ENCODE data around the gene EML1.

The EML1 gene

DNA sequence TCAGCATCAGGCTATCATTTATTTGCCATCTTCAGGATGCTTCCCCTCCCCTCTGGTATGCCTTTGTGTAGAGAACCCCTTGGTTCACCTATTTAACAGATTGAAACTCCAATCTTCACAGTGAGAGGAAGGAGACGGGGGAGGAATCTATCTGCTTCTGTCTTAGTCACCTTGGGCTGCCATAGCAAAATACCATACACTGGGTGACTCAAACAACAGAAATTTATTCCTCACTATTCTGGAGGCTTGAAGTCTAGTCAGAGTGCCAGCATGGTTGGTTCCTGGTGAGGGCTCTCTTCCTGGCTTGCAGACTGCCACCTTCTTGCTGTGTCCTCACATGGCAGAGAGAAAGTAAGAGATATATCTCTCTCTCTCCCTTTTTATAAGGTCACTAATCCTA lies 13.5 kb upstream of the EML1 start:
- DNase-seq (ENCODE audit: low read depth): no peak

DNA sequence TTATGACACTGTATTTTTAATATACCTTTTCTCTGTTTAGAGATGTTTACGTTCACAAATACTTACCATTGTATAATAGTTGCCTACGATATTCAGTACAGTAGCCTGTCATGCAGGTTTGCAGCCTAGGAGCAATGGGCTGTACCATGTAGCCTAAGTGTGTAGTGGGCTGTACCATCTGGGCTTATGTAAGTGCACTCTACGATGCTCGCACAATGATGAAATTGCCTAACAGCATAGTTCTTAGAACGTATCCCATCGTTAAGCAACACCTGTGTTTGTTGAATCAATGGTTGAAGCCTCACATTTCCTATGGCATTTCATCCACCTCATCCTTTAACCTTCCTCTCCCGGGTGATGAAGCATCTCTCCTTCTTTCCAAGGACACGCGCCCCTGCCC lies 12.5 kb upstream of the EML1 start:
- DNase-seq (ENCODE audit: low read depth): no peak

DNA sequence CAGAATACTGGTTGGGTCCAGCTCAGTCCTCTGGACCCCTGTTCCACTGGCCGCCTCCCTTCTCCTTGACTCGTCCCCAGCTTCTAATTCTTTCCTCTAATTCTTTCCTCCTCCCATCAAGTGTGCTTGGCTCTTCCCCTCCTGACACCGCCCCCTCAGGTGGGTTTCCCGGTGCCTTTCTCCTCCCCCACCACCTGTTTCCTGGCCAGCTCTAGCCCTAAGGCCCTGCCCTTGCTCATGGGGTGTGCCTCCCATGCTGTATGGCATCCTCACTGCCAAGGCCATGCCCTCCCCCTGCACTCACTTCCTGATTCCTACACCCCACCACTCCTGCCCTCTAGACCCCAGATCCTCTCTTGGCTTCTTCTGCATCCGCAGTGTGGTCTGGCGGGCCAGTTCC lies 12.1 kb upstream of the EML1 start:
- DNase-seq (ENCODE audit: low read depth): no peak

DNA sequence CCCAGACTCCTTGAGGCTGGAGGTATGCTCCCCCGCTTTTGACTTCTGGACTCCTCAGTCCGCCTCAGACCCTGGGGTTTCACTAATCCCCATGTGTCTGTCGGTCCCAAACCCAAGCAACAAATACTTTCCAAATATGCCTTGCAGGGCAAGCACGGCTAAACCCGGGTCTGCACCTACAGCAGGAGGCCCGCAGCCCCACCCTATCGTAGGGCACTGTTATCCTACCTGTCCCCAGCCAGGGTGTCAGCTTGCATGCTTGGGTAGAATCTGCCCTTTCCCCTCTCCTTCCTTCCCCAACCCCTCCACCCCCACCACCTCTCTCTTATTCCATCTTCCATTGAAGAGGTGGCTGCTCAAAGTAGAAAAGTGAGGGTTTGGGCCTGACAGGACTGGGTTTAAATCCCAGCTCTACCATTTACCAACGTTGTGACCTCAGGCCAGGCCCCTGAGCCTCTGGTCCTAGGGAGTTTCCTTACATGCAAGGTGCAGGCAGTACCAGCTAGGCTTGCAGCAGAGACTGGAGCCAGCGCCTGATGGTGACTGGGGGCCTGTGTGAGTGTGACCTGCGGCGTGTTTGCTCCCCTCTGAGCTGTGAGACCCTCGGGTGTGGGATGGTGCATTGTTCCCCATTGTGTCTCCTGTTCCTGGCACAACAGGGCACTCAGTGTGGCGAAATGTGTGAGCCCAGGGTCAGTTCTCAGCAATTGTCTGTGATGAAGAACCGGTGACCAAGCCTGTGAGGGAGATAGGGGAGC lies 11.2 kb upstream of the EML1 start:
- no peak for DNase-seq (ENCODE audit: low read depth)

DNA sequence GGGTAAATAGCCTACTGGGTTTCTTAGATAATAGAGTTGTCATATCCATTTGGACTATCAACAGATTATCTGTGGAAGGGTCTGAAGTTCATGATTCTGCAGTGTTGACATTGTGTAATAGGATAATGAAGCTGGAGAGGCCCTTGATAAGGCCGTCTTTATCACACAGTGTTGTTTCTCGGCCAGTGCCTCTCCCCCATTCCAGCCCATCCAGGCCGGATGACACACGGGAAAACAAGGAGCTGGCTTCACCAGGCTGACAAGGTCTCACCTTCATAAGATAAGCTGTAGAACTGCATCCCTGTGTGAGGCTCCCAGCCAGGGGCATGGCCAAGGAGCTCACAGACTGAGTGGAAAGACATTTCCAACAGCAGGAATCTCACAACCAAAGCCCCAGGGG lies 8.7 kb upstream of the EML1 start:
- no peak for DNase-seq (ENCODE audit: low read depth)

DNA sequence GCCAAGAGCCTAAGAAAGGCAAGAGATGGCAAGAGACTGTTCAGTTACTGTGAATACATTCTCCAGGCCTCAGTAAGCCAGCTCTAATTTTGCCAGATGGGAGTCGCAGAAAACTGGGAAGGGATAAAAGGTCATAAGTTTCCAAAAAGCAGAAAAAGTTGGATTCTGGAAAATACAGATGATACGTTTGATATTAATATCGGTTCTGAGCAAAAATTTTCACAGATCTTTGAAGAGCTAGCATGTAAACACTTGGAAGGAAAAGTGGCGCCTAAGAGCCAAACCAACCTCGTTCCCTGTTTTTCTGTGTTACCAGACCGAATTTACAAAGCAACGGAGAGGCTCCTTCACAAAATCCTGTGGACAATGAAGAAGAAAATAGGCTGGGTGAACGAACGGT lies 7.8 kb upstream of the EML1 start:
- no peak for DNase-seq (ENCODE audit: low read depth)

DNA sequence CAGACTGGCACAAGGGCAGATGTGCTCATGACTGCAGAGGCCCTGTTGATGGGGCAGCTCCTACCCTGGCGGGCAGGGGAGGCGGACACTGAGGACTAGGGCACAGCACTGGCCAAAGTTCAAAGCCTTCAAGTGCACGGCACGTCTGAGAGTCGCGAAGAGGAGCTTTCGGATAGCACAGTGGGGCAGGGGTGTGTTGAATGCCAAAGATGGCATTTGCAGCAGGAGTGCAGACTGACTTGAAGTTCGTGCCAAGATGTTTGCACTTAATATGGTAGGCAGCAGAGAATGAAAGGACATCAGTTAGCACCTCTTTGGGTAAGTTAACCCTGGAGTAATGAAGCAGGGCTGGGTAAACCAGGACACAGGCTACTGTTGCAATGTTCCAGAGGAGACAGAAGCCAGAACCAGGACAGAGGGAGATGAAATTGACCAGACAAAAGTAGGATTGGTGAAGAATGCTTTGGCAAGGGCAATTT lies 6.7 kb upstream of the EML1 start:
- DNase-seq (ENCODE audit: low read depth): no peak

DNA sequence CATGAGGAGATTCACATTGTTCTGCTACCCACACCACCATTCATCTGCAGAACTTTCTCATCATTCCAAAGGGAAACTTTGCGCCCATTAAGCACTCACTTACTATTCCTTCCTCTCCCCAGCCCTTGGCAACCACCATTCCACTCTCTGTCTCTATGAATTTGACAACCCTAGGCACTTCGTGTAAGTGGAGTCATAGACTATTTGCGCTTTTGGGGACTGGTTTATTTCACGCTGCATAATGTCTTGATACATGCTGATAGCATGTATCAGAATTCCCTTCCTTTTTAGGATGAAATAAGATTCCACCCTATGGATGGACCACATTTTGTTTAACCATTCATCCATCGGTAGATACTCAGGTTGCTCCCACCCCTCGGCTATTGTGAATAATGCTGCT lies 4.5 kb upstream of the EML1 start:
- no peak for DNase-seq (ENCODE audit: low read depth)

DNA sequence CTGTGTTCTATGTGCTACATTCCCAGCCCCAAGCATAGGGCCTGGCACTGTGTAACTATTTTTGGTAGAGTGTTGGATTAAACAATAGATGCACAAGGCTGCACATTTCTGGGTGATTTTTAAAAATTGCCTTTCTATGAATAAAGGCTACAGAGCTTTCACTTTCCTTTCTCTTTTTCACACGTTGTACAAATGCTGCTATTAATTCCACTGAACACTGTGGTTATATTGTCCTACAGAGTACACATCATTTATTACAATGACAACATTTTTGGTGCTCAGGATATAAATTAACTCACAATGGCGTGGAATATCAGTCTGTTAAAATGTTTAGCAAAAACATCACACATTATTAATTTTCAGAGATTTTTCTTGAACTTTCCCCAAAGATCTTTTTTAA lies 3.6 kb upstream of the EML1 start:
- DNase-seq (ENCODE audit: low read depth): no peak

DNA sequence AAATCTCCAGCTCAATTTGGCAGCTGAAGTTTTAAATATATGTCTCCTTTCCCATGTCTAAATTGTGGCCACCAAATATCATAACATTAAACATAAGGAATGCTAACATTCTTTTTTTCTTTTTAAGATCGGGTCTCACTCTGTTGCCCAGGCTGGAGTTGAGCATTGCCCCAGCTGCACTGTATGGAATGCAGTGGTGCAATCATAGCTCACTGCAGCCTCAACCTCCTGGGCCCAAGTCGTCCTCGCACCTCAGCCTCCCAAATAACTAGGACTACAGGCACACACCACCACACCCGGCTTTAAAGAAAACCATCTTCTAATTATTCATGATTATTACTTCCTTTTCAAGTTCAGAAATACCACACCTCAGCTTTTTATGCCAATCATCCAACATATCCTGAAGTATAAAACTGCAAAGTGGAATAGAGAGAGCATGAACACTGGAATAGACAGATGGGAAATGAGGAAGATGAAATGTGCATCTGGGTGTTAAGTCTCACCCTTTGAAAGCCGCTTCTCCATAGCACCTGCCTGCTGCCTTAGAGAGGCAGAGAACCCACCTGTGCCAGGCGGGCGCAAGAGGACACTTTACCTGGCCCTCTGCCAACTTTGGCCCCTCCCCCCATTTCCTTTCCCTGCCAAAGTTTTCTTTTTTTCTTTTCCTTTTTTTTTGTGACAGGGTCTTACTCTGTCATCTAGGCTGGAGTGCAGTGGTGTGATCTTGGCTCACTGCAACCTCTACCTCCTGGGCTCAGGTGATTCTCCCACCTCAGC lies 2.8 kb upstream of the EML1 start:
- no peak for DNase-seq (ENCODE audit: low read depth)

DNA sequence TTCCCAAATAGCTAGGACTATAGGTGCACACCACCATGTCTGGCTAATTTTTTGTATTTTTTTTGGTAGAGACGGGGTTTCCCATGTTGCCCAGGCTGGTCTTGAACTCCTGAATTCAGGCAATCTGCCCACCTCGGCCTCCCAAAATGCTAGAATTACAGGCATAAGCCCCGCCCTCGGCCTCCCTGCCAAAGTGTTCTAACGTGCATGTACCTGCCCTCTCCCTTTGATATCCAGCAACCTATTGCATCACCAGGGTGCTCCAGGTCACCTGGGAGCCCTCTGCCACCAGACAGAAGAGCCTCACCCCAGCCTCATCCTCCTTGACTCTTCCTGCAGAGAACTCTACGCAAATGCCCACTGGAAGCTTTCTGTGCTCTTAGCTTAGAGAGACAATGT lies 2.2 kb upstream of the EML1 start:
- no peak for DNase-seq (ENCODE audit: low read depth)

DNA sequence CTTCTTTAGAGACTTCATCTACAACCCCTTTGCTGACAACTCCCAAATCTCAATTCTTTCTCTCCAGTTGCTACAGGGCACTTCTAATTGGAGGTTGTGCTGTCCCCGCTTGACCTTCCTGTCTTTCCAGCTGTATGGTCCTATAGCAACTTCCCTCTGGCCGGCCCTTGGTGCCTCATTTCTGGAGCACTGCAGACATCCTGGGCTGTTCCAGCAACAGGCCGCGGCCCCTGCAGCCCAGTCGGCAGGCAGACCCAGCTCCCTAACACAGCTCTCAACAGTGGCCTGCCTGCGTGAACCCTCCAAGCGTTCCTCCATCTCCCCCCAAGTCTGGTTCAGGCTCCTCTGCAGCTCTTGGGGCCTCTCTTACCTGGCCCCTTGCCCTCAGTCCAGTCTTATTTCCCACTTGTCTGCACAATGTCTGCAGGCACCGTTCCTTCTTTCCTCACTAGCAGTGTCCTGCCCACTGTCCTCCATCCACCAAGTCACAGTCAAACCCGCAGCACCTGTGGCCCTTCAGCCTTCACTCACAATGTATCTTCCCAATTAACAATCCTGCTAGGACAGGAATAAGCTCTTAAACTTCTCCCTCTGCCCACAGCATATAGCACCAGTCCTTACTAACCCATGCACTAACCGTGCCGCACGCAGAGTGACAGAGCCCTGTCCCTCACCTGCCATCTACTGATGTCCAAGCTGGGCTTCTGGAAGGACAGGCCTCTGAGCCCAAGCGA lies 1.6 kb upstream of the EML1 start:
- no peak for DNase-seq (ENCODE audit: low read depth)

DNA sequence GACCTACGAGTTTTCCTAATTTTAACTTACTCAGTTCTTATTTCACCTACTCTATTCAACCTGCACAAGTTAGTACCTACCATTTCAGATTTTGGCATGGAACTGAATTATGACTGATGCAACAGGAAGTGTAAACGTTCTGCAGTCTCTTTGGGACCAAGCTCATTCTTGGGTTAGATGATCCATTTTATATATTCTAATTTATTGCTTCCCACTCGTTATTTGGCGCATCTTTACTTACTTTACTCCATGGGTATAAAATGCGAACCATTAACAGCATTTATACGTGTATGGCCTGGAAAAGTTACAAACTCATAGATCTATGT lies 1.0 kb upstream of the EML1 start:
- DNase-seq (ENCODE audit: low read depth): no peak

DNA sequence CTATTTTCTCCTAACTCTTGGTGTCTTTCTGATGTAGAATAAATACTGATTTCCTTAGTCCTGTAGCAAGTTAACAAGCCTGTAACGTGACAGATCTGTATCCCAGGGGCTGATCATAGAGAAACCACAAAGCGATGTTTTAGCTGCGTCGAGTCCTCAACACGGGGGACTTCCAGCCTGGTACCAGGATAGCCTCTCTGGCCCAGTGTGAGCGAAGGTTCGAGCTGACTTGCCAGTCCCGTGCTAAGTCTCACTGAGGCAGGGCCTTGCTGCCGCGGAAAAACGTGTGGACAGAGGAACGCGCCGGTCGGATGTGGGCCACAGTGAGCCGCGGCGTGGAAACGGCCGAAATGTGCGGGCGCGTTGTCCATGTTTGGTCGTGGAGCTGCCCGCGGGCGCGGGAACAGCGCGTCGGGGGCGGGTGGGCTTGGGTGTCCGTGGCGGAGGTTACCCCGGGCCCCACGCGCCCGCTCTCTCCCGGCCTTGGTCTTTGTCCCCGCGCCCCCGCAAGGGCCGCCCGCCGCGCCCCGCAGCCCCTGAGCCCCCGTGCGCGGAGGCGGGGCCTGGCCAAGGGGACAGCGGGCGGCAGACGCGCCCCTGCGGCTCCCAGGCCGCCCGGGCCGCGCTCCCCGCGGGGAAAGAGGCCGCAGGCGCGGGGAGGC lies 531 bp upstream of the EML1 start:
- DNase-seq (ENCODE audit: low read depth): no peak

DNA sequence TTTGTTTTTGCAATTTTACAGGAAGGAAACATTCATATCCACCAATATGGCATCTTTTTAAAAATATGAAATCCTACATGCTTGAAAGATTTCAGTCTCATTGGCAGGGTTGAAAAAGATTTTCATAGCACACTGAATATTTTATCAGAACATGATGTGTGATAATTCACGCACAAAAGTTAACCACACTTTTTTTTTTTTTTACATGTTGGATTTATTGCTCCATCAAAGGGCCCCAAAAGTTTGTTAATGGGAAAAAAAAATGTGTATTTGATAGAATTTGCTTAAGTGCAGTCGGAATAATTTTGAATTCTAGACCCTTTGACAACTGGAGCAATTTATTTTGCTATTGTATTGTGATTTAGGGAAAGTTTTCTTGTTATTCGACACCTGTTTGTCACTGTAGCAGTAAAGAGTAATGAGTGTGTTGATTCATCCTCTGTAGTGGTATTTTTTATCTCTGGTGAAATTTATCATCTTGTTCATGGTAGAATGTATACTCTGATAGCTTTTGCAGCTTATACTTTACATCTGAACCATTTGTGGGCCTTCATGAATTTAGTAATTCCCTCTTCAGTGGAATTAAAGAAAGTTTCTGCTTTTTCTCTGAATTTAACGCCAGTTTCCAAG lies 1.1 kb downstream of the EML1 start:
- DNase-seq (ENCODE audit: low read depth): no peak

DNA sequence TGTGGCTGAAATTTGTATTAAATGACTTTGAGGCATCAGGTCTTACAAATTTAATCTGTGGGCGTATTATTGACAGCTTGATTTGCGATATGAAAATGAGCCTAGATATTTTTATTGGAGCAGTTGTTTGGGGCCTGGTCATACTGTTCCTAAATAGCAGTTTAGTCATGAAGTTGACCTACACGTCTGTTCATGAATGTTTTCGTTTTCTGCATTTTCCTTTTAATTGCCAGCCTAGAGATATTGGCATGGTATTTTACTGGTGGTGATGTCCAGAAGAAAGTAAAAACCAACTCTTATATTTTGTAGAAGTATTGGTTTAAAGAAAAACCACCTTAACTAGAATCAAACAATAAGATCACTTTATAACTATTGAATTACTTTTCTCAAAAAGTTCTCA lies 1.8 kb downstream of the EML1 start:
- no peak for DNase-seq (ENCODE audit: low read depth)

DNA sequence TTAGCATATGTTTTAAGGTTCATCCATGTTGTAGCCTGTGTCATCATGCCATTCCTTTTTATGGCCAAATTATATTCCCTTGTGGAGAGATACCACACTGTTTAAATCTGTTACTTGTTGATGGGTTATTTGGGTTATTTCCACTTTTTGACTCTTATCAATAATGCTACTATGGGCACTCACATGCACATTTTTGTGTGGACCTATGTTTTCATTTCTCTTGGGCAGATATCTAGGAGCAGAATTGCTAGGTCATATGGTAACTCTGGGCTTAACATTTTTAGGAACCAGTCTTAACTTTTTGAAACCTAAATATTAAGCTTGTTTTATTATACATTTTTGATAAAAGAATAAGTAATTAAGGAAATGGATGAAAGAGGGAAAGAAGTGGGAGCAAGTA lies 4.0 kb downstream of the EML1 start:
- DNase-seq (ENCODE audit: low read depth): no peak

DNA sequence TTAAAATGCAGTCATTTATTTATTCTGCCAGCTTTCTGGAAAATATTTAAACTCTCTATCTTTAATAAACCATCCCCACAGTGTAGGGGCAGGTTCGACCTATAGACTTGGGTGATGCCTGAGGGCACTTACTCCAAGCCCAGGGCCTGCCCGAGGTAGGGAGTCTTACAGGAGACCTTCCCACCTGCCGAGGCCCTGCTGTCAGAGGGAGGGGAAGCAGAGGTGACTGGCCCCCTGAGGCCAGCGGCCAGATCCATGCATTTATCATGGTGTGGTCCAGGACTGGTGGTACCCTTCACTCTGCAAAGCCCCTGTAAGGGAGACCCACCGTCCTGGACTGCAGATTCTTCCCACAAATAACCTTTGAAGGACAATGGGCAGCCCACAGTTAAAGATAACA lies 7.6 kb downstream of the EML1 start:
- DNase-seq (ENCODE audit: low read depth): no peak

DNA sequence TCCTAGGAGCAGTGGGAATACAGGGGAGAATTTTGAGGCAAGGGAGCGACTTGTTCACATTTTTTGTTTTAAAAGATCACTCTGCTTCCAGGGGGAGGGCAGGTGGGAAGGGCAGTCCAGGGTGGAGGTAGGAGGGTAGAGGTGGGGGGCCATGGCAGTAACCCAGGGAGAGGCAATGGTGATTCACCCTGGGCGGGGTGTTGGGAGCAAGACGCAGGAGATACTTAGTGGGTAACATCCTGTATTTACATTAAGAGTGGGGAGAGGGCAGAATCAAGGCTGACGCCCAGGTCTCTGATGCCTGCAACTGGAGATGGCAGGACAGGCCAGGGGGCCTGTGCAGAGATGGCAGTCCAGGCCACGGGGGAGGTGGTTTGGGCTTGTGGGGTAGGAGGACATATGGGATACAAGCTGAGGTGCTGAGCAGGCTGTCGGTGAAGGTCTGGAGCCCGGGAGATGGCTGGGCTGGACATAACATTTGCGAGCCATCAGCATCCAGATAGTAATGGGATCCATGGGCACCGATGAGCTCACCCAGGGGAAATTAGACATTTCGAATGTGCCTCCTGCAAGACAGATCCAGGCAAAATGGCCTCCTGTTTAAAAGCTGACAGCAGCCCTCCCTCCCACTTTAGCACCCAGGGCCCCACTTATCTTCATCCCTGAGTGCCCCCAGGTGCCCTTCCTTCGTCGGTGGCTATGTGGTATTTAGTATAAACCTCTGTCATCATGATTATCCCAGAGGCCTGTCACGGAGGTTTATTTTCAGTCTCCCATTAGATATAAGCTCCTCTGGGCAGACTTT lies 9.3 kb downstream of the EML1 start:
- DNase-seq (ENCODE audit: low read depth): no peak

DNA sequence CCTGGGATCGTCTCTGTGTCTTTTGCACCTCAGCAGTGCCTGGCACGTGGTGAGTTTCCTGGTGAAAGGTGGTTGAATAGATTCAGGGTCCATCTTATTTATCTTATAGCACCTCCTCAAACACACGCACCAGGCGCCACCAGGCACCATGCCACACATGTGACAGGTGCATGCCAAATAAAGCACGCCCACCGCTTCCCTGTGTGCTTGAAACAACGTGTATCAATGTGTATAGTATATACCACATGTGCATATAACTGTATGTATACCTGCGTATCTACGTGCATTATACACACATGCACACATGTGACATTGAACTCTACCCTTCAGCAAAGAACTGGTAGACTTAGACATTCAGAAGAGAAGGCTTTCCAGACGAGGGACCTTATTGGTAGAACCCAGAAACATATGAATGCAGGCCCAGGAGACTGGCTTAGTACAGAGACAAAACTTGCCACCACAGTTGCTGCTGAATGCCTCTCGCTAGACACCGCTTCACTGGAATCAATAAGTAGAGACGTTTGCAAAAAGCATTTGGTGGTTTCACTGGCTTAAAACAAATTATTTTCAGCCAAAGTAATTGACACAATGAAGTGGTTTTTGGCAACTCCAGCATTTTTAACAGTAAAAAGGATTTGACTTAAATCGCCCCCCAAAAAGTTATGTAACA lies 10.0 kb downstream of the EML1 start:
- DNase-seq (ENCODE audit: low read depth): no peak

DNA sequence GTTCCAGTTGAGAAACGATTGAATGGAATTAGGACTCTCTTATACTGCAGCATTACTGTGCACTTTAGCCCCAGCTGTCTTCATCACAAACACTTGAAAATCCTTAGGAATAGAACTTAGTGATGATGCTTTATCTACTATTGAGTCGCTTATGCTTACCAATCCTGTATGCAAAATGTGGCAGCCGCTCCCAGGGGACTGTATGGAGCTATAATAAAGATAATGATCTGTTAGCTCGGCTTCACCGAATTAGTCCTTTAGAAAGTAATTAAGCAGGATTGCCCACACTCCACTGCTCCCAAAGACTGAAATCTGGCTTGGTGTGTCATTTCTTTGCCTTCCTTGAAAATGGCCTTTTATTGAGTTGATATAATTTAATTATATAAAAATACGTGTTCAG lies 10.6 kb downstream of the EML1 start:
- no peak for DNase-seq (ENCODE audit: low read depth)

All from T follicular helper cell (primary cell).